ENCODE results near the gene CIITA. TPM values are rescaled to one million over a fixed set of nuclear protein-coding genes. Genes with fewer than 3 reads are reported as not detected.

The CIITA gene
- total and polyA plus RNA-seq, 10 of the 15 experiments (the other 5 are each of a cell fraction or from before 2014, with no cell fraction given): 11.5 to 145 (median 49.7) TPM

DNA sequence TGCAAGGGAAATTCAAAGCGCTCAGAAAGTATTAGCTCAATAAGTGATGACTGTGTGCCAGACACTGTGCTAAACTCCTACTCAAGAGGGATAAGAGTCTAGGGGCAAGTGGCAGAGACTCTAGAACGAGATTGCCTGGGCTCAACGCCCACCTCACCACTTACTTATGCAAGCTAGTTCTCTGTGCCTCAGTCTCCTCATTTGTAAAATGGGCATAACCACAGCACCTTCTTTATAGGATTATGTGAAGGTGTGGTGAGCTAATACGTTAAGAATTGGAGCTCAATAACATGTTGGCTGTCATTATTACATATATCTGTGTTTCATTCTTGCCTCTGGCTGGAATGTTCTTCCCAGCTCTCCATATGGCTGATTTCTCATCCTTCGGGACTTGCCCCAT lies 49.9 kb downstream of the CIITA start:
- H4K20me1 ChIP-seq (ENCODE audit: control insufficient read depth, insufficient read depth): no peaks in the 10 kb centered on the region
- DNase-seq (ENCODE audit: low read depth, low spot score): no peak
- intact Hi-C loops (cut with micrococcal nuclease; ENCODE audit: unreplicated experiment): no loop called here
- no peaks in the 10 kb centered on the region for H3K27me3 ChIP-seq (replicated peaks in 1 of 2; ENCODE audit: control insufficient read depth in 2 of 2, insufficient read depth in 2 of 2, low read length in 1 of 2)
- ChIA-PET CTCF (interaction anchor here (0.5 to 1.9 kb wide), 9 partner anchors 8 to 1068 kb away, joined by 3 to 8 read pairs (median 3); no protein-coding TSS in a partner anchor), RAD21 (ENCODE audit: unreplicated experiment) (interaction anchor here (1.1 to 1.5 kb wide), 4 partner anchors 9 to 58 kb away, joined by 3 to 5 read pairs (median 3); partner anchors contain the start of gene DEXI), POLR2A (interaction anchor here (0.8 to 1.5 kb wide), 3 partner anchors 10 to 94 kb away, joined by 3 to 7 read pairs (median 5); no protein-coding TSS in a partner anchor), SMC1A (ENCODE audit: uncharacterized antibody, unreplicated experiment) (interaction anchor here (0.5 to 3.3 kb wide), 8 partner anchors 10 to 417 kb away, joined by 3 to 15 read pairs (median 4); partner anchors contain the start of gene CIITA)
- H2AFZ ChIP-seq (ENCODE audit: control insufficient read depth, low read depth, low read length): no peak overlapping the region
- H3K9me3 ChIP-seq (replicated peaks; ENCODE audit: control insufficient read depth, insufficient read depth, low read length): no peaks in the 10 kb centered on the region
- H3K27ac ChIP-seq (ENCODE audit: control insufficient read depth, insufficient read depth): no peak overlapping the region
- H3K4me1 ChIP-seq (ENCODE audit: control insufficient read depth, insufficient read depth, low read length): no peaks in the 10 kb centered on the region
- no peak overlapping the region for H3K4me2 ChIP-seq (ENCODE audit: control insufficient read depth, insufficient read depth)
- BruUV-seq (replicated peaks): TSS peak; percentile 6
- no peak for ATAC-seq
- no peaks in the 10 kb centered on the region for H3K79me2 ChIP-seq (ENCODE audit: control insufficient read depth, insufficient read depth, low read length)
- H3K9ac ChIP-seq (ENCODE audit: control insufficient read depth, insufficient read depth, low read length): no peak overlapping the region
- 72% methylated on average over 5 of the region's 5 CpGs for whole genome bisulfite sequencing (ENCODE audit: insufficient coverage, insufficient replicate concordance, low lambda C conversion rate, missing lambda C conversion rate)
- no peak overlapping the region for H3K4me3 ChIP-seq
- TF ChIP-seq, protein P1, sequence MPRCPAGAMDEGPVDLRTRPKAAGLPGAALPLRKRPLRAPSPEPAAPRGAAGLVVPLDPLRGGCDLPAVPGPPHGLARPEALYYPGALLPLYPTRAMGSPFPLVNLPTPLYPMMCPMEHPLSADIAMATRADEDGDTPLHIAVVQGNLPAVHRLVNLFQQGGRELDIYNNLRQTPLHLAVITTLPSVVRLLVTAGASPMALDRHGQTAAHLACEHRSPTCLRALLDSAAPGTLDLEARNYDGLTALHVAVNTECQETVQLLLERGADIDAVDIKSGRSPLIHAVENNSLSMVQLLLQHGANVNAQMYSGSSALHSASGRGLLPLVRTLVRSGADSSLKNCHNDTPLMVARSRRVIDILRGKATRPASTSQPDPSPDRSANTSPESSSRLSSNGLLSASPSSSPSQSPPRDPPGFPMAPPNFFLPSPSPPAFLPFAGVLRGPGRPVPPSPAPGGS (IDR thresholded peaks at IDR 0.05; ENCODE audit: borderline replicate concordance, insufficient read depth, low read depth, low read length, poor library complexity, severe bottlenecking): peak; percentile 44
- peak; percentile 49; the same call in 1 of the 2 replicates for TF ChIP-seq SMAD5 (IDR thresholded peaks at IDR 0.05; ENCODE audit: low read depth)
- 0 out of 2 replicates have a peak, but pooled peaks have one; percentile 36 for TF ChIP-seq PML (IDR thresholded peaks at IDR 0.05; ENCODE audit: low read length)
- TF ChIP-seq, protein P2, sequence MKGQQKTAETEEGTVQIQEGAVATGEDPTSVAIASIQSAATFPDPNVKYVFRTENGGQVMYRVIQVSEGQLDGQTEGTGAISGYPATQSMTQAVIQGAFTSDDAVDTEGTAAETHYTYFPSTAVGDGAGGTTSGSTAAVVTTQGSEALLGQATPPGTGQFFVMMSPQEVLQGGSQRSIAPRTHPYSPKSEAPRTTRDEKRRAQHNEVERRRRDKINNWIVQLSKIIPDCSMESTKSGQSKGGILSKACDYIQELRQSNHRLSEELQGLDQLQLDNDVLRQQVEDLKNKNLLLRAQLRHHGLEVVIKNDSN (IDR thresholded peaks at IDR 0.05; ENCODE audit: borderline replicate concordance, extremely low read length, insufficient read depth, low read depth, low read length): no peak
- peaks cover 25 to 28% of the 10 kb centered on the region in 2 experiments for H3K36me3 ChIP-seq (ENCODE audit: control insufficient read depth in 2 of 2, insufficient read depth in 2 of 2, low read length in 1 of 2)
- in situ Hi-C loops (cut with MboI): no loop called here
- no peak for FAIRE-seq
